ENCODE data around the gene UACA.

GRCh38 chr15:70762469-70763119, 764 bp downstream of the UACA start:
- TF ChIP-seq CTCF (IDR thresholded peaks at IDR 0.05; ENCODE audit: low read depth, low read length) (no peak), POLR2A (IDR thresholded peaks at IDR 0.05; ENCODE audit: extremely low read depth, insufficient read length) (no peak), MAX (IDR thresholded peaks at IDR 0.05; ENCODE audit: low read depth, low read length) (no peak), MYC (IDR thresholded peaks at IDR 0.05; ENCODE audit: low read depth, low read length) (no peak)

Measured in NB4 (cell line).